KMS-11 (cell line): Measurements from ENCODE around the gene RPP25L.

Experiments used
- H2AFZ ChIP-seq: fragments of 200-600 bp; sonication (generic); 2 replicates; pipeline ENCODE4 v1.6.1; 2016; ENCODE audit warnings: antibody characterized with exemption, mixed run types, low read depth
- H3K27ac ChIP-seq: fragments of 200-600 bp; sonication (generic); 2 replicates; pipeline ENCODE4 v1.6.1; 2016; ENCODE audit warnings: mild to moderate bottlenecking, mixed run types
- H3K27me3 ChIP-seq: fragments of 200-600 bp; sonication (generic); 2 replicates; pipeline ENCODE4 v1.6.1; 2017; ENCODE audit warnings: mild to moderate bottlenecking, low read depth, mixed run types, moderate library complexity; ENCODE audit not compliant: insufficient read depth
- H3K36me3 ChIP-seq: fragments of 200-600 bp; sonication (generic); 2 replicates; pipeline ENCODE4 v1.6.1; 2017; ENCODE audit warnings: mild to moderate bottlenecking, mixed run types; ENCODE audit not compliant: insufficient read depth
- H3K4me1 ChIP-seq: fragments of 200-600 bp; sonication (generic); 2 replicates; pipeline ENCODE4 v1.6.1; 2016; ENCODE audit warnings: mild to moderate bottlenecking, low read depth, mixed run types; ENCODE audit not compliant: poor library complexity, severe bottlenecking
- H3K4me2 ChIP-seq: fragments of 200-600 bp; sonication (generic); 2 replicates; pipeline ENCODE4 v1.7.0; 2016; ENCODE audit warnings: mild to moderate bottlenecking, mixed run types
- H3K4me3 ChIP-seq: fragments of 200-600 bp; sonication (generic); IDR thresholded peaks from 2 replicates; pipeline ENCODE4 v1.6.1; 2017; ENCODE audit warnings: low read depth, low read length, mixed read lengths; ENCODE audit not compliant: insufficient read depth
- H3K79me2 ChIP-seq: fragments of 200-600 bp; sonication (generic); 2 replicates; pipeline ENCODE4 v1.6.1; 2016; ENCODE audit warnings: low read depth, mixed run types; ENCODE audit not compliant: insufficient read depth
- H3K9ac ChIP-seq: fragments of 200-600 bp; sonication (generic); 2 replicates; pipeline ENCODE4 v1.6.1; 2016; ENCODE audit warnings: mild to moderate bottlenecking, mixed run types
- H4K20me1 ChIP-seq: fragments of 200-600 bp; sonication (generic); 2 replicates; pipeline ENCODE4 v1.6.1; 2016; ENCODE audit warnings: mild to moderate bottlenecking, mixed run types; ENCODE audit not compliant: insufficient read depth
- CTCF ChIP-seq: fragments of 200-600 bp; sonication (generic); conservative IDR thresholded peaks from 2 replicates; pipeline ENCODE4 v1.6.1; 2017; ENCODE audit warnings: low read depth, mild to moderate bottlenecking, antibody characterized with exemption, low read length, moderate library complexity, mixed read lengths

RPP25L gene

GRCh38 chr9:34625186-34625486 lies 13.2 kb upstream of the RPP25L start:
- no peak for TF ChIP-seq CTCF
- Histone ChIP-seq H3K36me3 (no peaks in the 10 kb centered on the region), H3K27ac (no peak overlapping the region), H2AFZ (no peak overlapping the region), H3K27me3 (peaks cover 44% of the 10 kb centered on the region), H3K79me2 (no peaks in the 10 kb centered on the region), H4K20me1 (no peaks in the 10 kb centered on the region), H3K4me2 (no peak overlapping the region), H3K9ac (no peak overlapping the region), H3K4me1 (peaks cover 6% of the 10 kb centered on the region), H3K4me3 (no peak overlapping the region)

- no peaks in the 10 kb centered on the region for H3K36me3 ChIP-seq
- H3K4me2 ChIP-seq = no peak overlapping the region
- no peak overlapping the region for H3K4me3 ChIP-seq
- H3K79me2 ChIP-seq = peaks cover 3% of the 10 kb centered on the region; the same call in 1 of the 2 replicates
- peaks cover 9% of the 10 kb centered on the region for H3K4me1 ChIP-seq
- H3K27ac ChIP-seq = no peak overlapping the region
- no peak overlapping the region for H2AFZ ChIP-seq
- peaks cover 39% of the 10 kb centered on the region for H3K27me3 ChIP-seq
- no peaks in the 10 kb centered on the region for H4K20me1 ChIP-seq
- no peak for TF ChIP-seq CTCF
- H3K9ac ChIP-seq = no peak overlapping the region
These were observed 12.7 kb upstream of the RPP25L start for GRCh38 chr9:34624475-34625185.

- Histone ChIP-seq H3K4me3 (no peak overlapping the region), H3K79me2 (peaks cover 7% of the 10 kb centered on the region; the same call in 1 of the 2 replicates), H3K4me2 (no peak overlapping the region), H3K4me1 (peaks cover 18% of the 10 kb centered on the region), H4K20me1 (no peaks in the 10 kb centered on the region), H3K36me3 (no peaks in the 10 kb centered on the region), H3K27ac (no peak overlapping the region), H2AFZ (no peak overlapping the region), H3K27me3 (peaks cover 32% of the 10 kb centered on the region), H3K9ac (no peak overlapping the region)
- TF ChIP-seq CTCF = no peak
These were observed 11.7 kb upstream of the RPP25L start for GRCh38 chr9:34623374-34624235.

DNA sequence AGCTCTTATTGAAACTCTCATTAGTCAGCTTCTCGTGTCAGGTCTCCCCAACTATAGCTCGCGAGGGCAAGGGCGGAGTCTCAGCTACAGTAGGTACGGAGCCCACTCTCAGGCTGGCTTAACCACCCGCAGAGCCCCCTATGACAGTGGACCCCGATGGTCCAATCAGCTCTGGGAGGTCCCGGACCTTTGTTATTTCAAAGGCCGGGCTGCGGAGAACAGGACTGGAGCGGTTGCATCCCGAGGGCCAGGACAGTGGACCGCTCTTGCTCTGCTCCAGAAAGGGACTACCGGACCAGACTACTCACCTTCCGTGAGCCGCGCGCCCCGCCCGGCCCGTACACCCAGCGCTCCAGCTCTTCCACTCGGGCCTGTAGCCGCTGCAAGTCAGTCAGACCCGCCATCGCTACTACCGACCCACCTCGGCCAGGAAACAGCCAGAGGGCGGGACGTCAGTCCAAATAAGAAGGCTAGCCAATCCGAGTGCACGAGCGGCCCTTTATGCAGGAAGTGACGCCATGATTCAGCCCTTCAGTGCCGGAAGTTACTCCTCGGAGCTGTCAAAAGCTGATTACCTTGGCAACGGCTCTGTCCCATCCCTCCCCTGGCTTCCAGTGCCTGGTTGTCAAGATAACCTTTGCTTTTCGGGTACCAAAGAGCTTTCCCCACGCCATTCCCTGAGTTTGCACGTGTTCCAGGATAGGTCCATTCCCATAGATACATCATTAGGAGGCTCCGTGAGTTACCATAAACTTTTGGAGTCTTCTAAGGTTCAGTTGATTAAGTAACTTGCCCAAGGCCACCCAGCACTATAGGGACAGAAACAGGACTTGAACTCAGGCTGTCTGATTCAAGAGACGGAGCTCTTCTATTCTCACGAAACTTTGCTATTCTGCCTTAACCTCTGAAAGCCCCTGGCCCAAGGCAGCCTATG lies 8.4 kb upstream of the RPP25L start, which contains the start of gene DCTN3:
Gene DCTN3, minus strand, starts transcription at position 435 of the 934 bp plus-strand sequence. Its CDS starts 31 bp downstream, at position 404.
- H3K4me3 ChIP-seq = no peak within 1 kb of the TSS
- H4K20me1 ChIP-seq = no peaks in the 10 kb centered on the region
- TF ChIP-seq CTCF = no peak
- H3K4me2 ChIP-seq = peak within 1 kb of the TSS; percentile 95
- no peaks in the 10 kb centered on the region for H3K36me3 ChIP-seq
- peaks cover 7% of the 10 kb centered on the region; the same call in 1 of the 2 replicates for H3K79me2 ChIP-seq
- H3K27ac ChIP-seq = no peak within 1 kb of the TSS
- peak within 1 kb of the TSS; percentile 48 for H3K9ac ChIP-seq
- H2AFZ ChIP-seq = peak within 1 kb of the TSS; percentile 68
- peaks cover 24% of the 10 kb centered on the region for H3K4me1 ChIP-seq
- H3K27me3 ChIP-seq = no peaks in the 10 kb centered on the region
